ENCODE measurements around the gene SYTL1. TPM values are rescaled to one million over a fixed set of nuclear protein-coding genes. Genes with fewer than 3 reads are reported as not detected.

SYTL1 gene
- polyA plus RNA-seq, 10 donors: 0.43 to 5.7 (median 1.2) TPM

DNA sequence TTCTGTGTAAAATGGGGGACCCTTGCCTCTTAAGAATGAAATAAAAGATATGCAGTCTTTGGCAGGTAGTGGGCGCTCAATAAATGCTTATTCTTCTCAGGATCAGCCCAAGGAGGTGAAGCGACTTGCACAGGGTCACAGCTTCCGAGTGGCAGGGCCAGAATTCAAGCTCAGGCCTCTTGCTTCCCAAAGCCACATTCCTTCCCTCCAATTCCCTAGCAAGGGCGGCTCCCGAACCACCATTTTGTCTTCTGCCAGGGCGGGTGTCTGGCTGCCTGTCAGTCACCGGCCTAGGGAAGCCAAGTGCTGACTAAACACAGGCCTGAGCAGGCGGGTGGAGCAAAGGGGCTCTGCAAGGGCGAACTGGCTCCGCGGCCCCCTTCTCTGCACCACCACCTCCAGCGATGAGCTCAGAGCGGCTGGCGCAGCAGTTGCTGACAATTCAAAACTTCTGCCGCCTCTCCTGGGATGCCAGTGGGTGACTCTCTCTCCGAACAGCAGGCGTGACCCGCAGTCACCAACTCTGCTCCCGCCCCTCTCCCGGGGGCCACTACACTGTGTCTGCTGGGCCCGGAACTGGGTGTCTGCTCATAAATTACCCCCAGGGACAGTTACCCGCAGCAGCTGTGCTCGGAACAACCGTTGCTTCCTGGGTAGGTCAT lies 61.4 kb downstream of the SYTL1 start:
- peak; percentile 73 to 92 (median 80) for DNase-seq

Other genes with a start within 250 kb of the SYTL1 start
- gene SLC9A1, start 186.9 kb upstream of the SYTL1 start, polyA plus RNA-seq (ENCODE audit: insufficient read length in 10 of 10): 10 to 100 TPM in 9 of 10 donors, 1 to 10 TPM in 1; 10.0 to 19.9 (median 15.3) TPM
- 10 to 100 TPM; 24.2 to 29.8 (median 26.9) TPM for gene WDTC1, start 107.4 kb upstream of the SYTL1 start, polyA plus RNA-seq (ENCODE audit: insufficient read length in 10 of 10)
- 10 to 100 TPM; 18.6 to 26.9 (median 23.6) TPM for gene TMEM222, start 19.9 kb upstream of the SYTL1 start, polyA plus RNA-seq (ENCODE audit: insufficient read length in 10 of 10)
- 10 to 100 TPM in 7 of 10 donors, 1 to 10 TPM in 3; 8.7 to 14.8 (median 11.0) TPM for gene MAP3K6, start 24.9 kb downstream of the SYTL1 start, polyA plus RNA-seq (ENCODE audit: insufficient read length in 10 of 10)
- gene FCN3, start 32.8 kb downstream of the SYTL1 start, polyA plus RNA-seq (ENCODE audit: insufficient read length in 10 of 10): under 1 TPM in 9 of 10 donors, not detected in 1; 0.25 to 0.99 (median 0.45) TPM
- gene CD164L2, start 41.3 kb downstream of the SYTL1 start, polyA plus RNA-seq (ENCODE audit: insufficient read length in 10 of 10): under 1 TPM in 1 of 10 donors, not detected in 9; 0.11 TPM
- 1 to 10 TPM in 2 of 10 donors, under 1 TPM in 8; 0.42 to 1.2 (median 0.96) TPM for gene GPR3, start 50.6 kb downstream of the SYTL1 start, polyA plus RNA-seq (ENCODE audit: insufficient read length in 10 of 10)
- 10 to 100 TPM; 66.0 to 92.2 (median 84.3) TPM for gene WASF2, start 148.1 kb downstream of the SYTL1 start, polyA plus RNA-seq (ENCODE audit: insufficient read length in 10 of 10)

All from muscle of back (tissue), 11 donors.